CD14-positive monocyte (primary cell): ENCODE data around the gene HYOU1. TPM values are rescaled to one million over a fixed set of nuclear protein-coding genes. Genes with fewer than 3 reads are reported as not detected.
A peak's percentile ranks its signal among the peaks of the same experiment; 100 is the strongest.

Experiments
- DNase-seq, 3 donors: peaks; one replicate each; pipeline ENCODE4 v3.0.0-alpha.2; 2011 to 2022
- H2AFZ ChIP-seq: 2 replicates; pipeline ENCODE4 v1.6.0; 2012; ENCODE audit warnings: mild to moderate bottlenecking, low read depth, low read length, inconsistent platforms; ENCODE audit not compliant: insufficient read depth, poor library complexity, severe bottlenecking
- H3K27ac ChIP-seq, 2 donors: 1 replicate in 1 of 2; 2 replicates in 1 of 2; pipeline ENCODE4 v1.5.1; 2012 to 2013; ENCODE audit warnings: low read length in 2 of 2, control low read depth in 1 of 2, inconsistent platforms in 1 of 2, low read depth in 1 of 2, mild to moderate bottlenecking in 1 of 2
- H3K27me3 ChIP-seq, 2 donors: one replicate each; pipeline versions ENCODE4 v1.6.0 to v1.6.1; 2011 to 2013; ENCODE audit warnings: low read length in 2 of 2; ENCODE audit not compliant: control insufficient read depth in 2 of 2, insufficient read depth in 2 of 2
- H3K36me3 ChIP-seq, 2 donors: replicated peaks in 1 of 2; 1 replicate in 1 of 2; 2 replicates in 1 of 2; pipeline versions ENCODE4 v1.5.1 to v1.6.1; 2012 to 2013; ENCODE audit warnings: low read length in 2 of 2, control low read depth in 1 of 2, inconsistent platforms in 1 of 2, mild to moderate bottlenecking in 1 of 2; ENCODE audit not compliant: insufficient read depth in 2 of 2, control insufficient read depth in 1 of 2
- H3K4me1 ChIP-seq, 2 donors: 1 replicate in 1 of 2; 2 replicates in 1 of 2; pipeline versions ENCODE4 v1.5.1 to v1.6.1; 2012 to 2013; ENCODE audit warnings: low read length in 2 of 2, control low read depth in 1 of 2, inconsistent platforms in 1 of 2, mild to moderate bottlenecking in 1 of 2, moderate library complexity in 1 of 2; ENCODE audit not compliant: insufficient read depth in 2 of 2, control insufficient read depth in 1 of 2
- H3K4me2 ChIP-seq: replicated peaks from 2 replicates; pipeline ENCODE3; 2012; ENCODE audit warnings: low read length, moderate library complexity, mild to moderate bottlenecking; ENCODE audit not compliant: poor library complexity, severe bottlenecking; ENCODE audit errors: extremely low read depth
- H3K4me3 ChIP-seq, 3 experiments: fragments of 200-600 bp in 1 of 3; sonication (generic) in 1 of 3; replicated peaks in 1 of 3; 1 replicate in 2 of 3; 2 replicates in 1 of 3; pipeline ENCODE4 v1.5.1; 2011 to 2013; ENCODE audit warnings: low read length in 3 of 3, mild to moderate bottlenecking in 3 of 3, control low read depth in 2 of 3, low read depth in 2 of 3, inconsistent platforms in 1 of 3, moderate library complexity in 1 of 3
- H3K79me2 ChIP-seq: 2 replicates; pipeline ENCODE4 v1.6.0; 2012; ENCODE audit warnings: mild to moderate bottlenecking, control low read depth, inconsistent platforms, low read length, moderate library complexity; ENCODE audit not compliant: insufficient read depth
- H3K9ac ChIP-seq: 2 replicates; pipeline ENCODE4 v1.6.0; 2017; ENCODE audit warnings: low read length, mild to moderate bottlenecking; ENCODE audit not compliant: insufficient read depth, poor library complexity, severe bottlenecking
- H3K9me3 ChIP-seq, 2 donors: replicated peaks in 1 of 2; 1 replicate in 1 of 2; 2 replicates in 1 of 2; pipeline versions ENCODE4 v1.5.1 to v1.6.1; 2012 to 2013; ENCODE audit warnings: low read length in 2 of 2, control low read depth in 1 of 2; ENCODE audit not compliant: control insufficient read depth in 1 of 2, insufficient read depth in 1 of 2
- H4K20me1 ChIP-seq: 2 replicates; pipeline ENCODE4 v1.6.0; 2012; ENCODE audit warnings: mild to moderate bottlenecking, low read length, control low read depth, moderate library complexity; ENCODE audit not compliant: insufficient read depth
- H3K27ac Mint-ChIP-seq, 7 donors: one replicate each; pipeline ENCODE4 v1.8.0; 2020; ENCODE audit warnings: mild to moderate bottlenecking in 7 of 7, mixed read lengths in 7 of 7, moderate library complexity in 6 of 7, inconsistent platforms in 2 of 7
- H3K27me3 Mint-ChIP-seq, 3 donors: one replicate each; pipeline ENCODE4 v1.8.0; 2021 to 2022; ENCODE audit warnings: low read depth in 3 of 3, mild to moderate bottlenecking in 3 of 3, mixed read lengths in 3 of 3, moderate library complexity in 3 of 3, inconsistent platforms in 1 of 3
- H3K36me3 Mint-ChIP-seq, 2 donors: one replicate each; pipeline ENCODE4 v1.8.0; 2020; ENCODE audit warnings: mixed read lengths in 2 of 2, inconsistent platforms in 1 of 2, mild to moderate bottlenecking in 1 of 2
- H3K4me1 Mint-ChIP-seq: one replicate; pipeline ENCODE4 v1.8.0; 2020; ENCODE audit warnings: mild to moderate bottlenecking, mixed read lengths
- H3K4me3 Mint-ChIP-seq, 2 donors: one replicate each; pipeline ENCODE4 v1.8.0; 2020; ENCODE audit warnings: mild to moderate bottlenecking in 2 of 2, mixed read lengths in 2 of 2, moderate library complexity in 1 of 2
- H3K9me3 Mint-ChIP-seq, 7 donors: one replicate each; pipeline ENCODE4 v1.8.0; 2020 to 2022; ENCODE audit warnings: mixed read lengths in 7 of 7, mild to moderate bottlenecking in 6 of 7, moderate library complexity in 6 of 7, inconsistent platforms in 2 of 7
- CTCF ChIP-seq: fragments of 200-600 bp; IDR thresholded peaks from one replicate; pipeline ENCODE4 v1.8.0; 2022; ENCODE audit warnings: antibody characterized with exemption, mild to moderate bottlenecking
- WGBS: methylation state at CpG from one replicate; pipeline ENCODE4 v1.1.5; 2013; ENCODE audit warnings: missing lambda C conversion rate; ENCODE audit not compliant: insufficient coverage; 5-methylcytosine and 5-hydroxymethylcytosine counted together
- intact Hi-C, 2 donors: fragments of 100-400 bp; cut with micrococcal nuclease; formaldehyde crosslinking; loops; one replicate each; pipeline versions ENCODE4 v1.15.0 to v1.15.1; 2023
- polyA plus RNA-seq, 3 donors: library from polyadenylated mRNA; depleted of rRNA in 1 of 3; unstranded in 2 of 3; stranded (reverse) in 1 of 3; fragments of 300-500 nt in 2 of 3; fragments of >200 nt in 1 of 3; fragmentation: Illumina TruSeq in 2 of 3; gene quantifications; 1 replicate in 2 of 3; 2 replicates in 1 of 3; pipeline ENCODE4 v1.2.3, GENCODE V29; 2012 to 2021

The HYOU1 gene
- polyA plus RNA-seq, 3 donors, result 8.4 to 34.9 (median 8.6) TPM

- H3K79me2 ChIP-seq, result peaks cover 62% of the 10 kb centered on the region
- peak overlapping the region; percentile 59 to 92 (median 72) for H3K4me3 ChIP-seq
- H3K4me2 ChIP-seq, result peak overlapping the region; percentile 96
- intact Hi-C loops, result loop anchor here (2.0 to 10.0 kb wide), 2 partner anchors 38 to 100 kb away; partner anchors contain the start of gene HYOU1 (in 1 of the 2)
- peak overlapping the region; percentile 81 for H3K9ac ChIP-seq
- H3K4me1 ChIP-seq, result peaks cover 41 to 50% of the 10 kb centered on the region in 2 donors
- Mint-ChIP-seq H3K27me3 (peaks cover 0 to 1% (median 0%) of the 10 kb centered on the region in 3 donors), H3K4me3 (peak overlapping the region; percentile 87 to 91), H3K9me3 (peaks cover 0 to under 1% (median 0%) of the 10 kb centered on the region in 7 donors), H3K36me3 (peaks cover 29 to 37% of the 10 kb centered on the region in 2 donors), H3K27ac (peak overlapping the region; percentile 84 to 92 (median 91)), H3K4me1 (peaks cover 47% of the 10 kb centered on the region)
- H4K20me1 ChIP-seq, result peaks cover 15% of the 10 kb centered on the region
- H3K36me3 ChIP-seq, result peaks cover 18 to 34% of the 10 kb centered on the region in 2 donors
- H3K27me3 ChIP-seq, result no peaks in the 10 kb centered on the region
- peak; percentile 99 to 100 (median 99) for DNase-seq
- TF ChIP-seq CTCF, result peak; percentile 42
- peak overlapping the region; percentile 60 to 81 for H3K27ac ChIP-seq
- peak overlapping the region; percentile 82 for H2AFZ ChIP-seq
- 0% methylated on average over 72 of the region's 79 CpGs for WGBS
- no peaks in the 10 kb centered on the region for H3K9me3 ChIP-seq
These were observed 38.3 kb upstream of the HYOU1 start for GRCh38 chr11:119095066-119095880.

GRCh38 chr11:119094816-119095065, 37.7 kb upstream of the HYOU1 start:
- H3K4me1 Mint-ChIP-seq, result peaks cover 47% of the 10 kb centered on the region
- Histone ChIP-seq H3K27me3 (no peaks in the 10 kb centered on the region), H3K4me2 (peak overlapping the region; percentile 96), H3K4me3 (peak overlapping the region; percentile 59 to 92 (median 72)), H3K9me3 (no peaks in the 10 kb centered on the region), H4K20me1 (peaks cover 9% of the 10 kb centered on the region), H3K27ac (peak overlapping the region; percentile 60 to 81), H3K36me3 (peaks cover 18 to 34% of the 10 kb centered on the region in 2 donors), H3K4me1 (peaks cover 38 to 49% of the 10 kb centered on the region in 2 donors), H3K9ac (peak overlapping the region; percentile 81), H2AFZ (peak overlapping the region; percentile 82), H3K79me2 (peaks cover 62% of the 10 kb centered on the region)
- intact Hi-C loops, result loop anchor here (2.0 to 10.0 kb wide), 2 partner anchors 38 to 100 kb away; partner anchors contain the start of gene HYOU1 (in 1 of the 2)
- H3K9me3 Mint-ChIP-seq, result no peaks in the 10 kb centered on the region
- peak overlapping the region; percentile 84 to 92 (median 91) for H3K27ac Mint-ChIP-seq
- H3K27me3 Mint-ChIP-seq, result peaks cover 0 to 1% (median 0%) of the 10 kb centered on the region in 3 donors
- peak; percentile 74 for TF ChIP-seq CTCF
- H3K4me3 Mint-ChIP-seq, result peak overlapping the region; percentile 87 to 91
- DNase-seq, result peak; percentile 80 to 86 (median 84)
- H3K36me3 Mint-ChIP-seq, result peaks cover 32 to 37% of the 10 kb centered on the region in 2 donors
- WGBS, result under 1% methylated on average over 19 of the region's 19 CpGs
